22Rv1 (cell line): ENCODE data around the gene ASXL2.

ENCODE experiments used
- ZFX ChIP-seq: fragments of 450-650 bp; IDR thresholded peaks from 2 replicates; pipeline ENCODE4 v1.6.1; 2017; ENCODE audit warnings: antibody characterized with exemption, borderline replicate concordance
- TF ChIP-seq, protein P1 (sequence below): fragments of 450-650 bp; IDR thresholded peaks from 2 replicates; pipeline ENCODE4 v1.5.1; 2017; ENCODE audit warnings: mild to moderate bottlenecking

DNA sequence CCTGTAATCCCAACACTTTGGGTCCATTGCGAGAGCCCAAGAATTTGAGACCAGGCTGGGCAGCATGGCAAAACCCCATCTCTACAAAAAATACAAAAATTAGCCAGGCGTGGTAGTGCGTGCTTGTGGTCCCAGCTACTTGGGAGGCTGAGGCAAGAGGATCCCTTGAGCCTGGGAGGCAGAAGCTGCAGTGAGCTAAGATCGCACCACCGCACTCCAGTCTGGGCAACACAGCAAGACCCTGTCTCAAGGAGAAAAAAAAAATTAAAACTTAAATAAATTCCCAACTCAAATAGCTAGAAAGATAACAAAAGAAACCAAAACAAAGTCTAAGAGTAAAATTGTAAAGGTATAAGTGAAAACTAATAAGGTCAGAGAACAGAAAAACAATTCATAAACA lies 6.2 kb downstream of the ASXL2 start:
- TF ChIP-seq, protein P1, sequence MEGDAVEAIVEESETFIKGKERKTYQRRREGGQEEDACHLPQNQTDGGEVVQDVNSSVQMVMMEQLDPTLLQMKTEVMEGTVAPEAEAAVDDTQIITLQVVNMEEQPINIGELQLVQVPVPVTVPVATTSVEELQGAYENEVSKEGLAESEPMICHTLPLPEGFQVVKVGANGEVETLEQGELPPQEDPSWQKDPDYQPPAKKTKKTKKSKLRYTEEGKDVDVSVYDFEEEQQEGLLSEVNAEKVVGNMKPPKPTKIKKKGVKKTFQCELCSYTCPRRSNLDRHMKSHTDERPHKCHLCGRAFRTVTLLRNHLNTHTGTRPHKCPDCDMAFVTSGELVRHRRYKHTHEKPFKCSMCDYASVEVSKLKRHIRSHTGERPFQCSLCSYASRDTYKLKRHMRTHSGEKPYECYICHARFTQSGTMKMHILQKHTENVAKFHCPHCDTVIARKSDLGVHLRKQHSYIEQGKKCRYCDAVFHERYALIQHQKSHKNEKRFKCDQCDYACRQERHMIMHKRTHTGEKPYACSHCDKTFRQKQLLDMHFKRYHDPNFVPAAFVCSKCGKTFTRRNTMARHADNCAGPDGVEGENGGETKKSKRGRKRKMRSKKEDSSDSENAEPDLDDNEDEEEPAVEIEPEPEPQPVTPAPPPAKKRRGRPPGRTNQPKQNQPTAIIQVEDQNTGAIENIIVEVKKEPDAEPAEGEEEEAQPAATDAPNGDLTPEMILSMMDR = no peak
- TF ChIP-seq ZFX = no peak
